Liver (tissue), 9 donors: Measurements from ENCODE around the gene TMEM213. TPM values are rescaled to one million over a fixed set of nuclear protein-coding genes. Genes with fewer than 3 reads are reported as not detected.

ENCODE experiments used
- DNase-seq: peaks from one replicate; pipeline ENCODE4 v3.0.0-alpha.2; 2017; ENCODE audit warnings: low spot score
- H3K27ac ChIP-seq, 2 donors: one replicate each; pipeline ENCODE4 v1.7.0; 2013; ENCODE audit warnings: inconsistent platforms in 2 of 2, low read length in 2 of 2, control low read depth in 1 of 2, low read depth in 1 of 2, mild to moderate bottlenecking in 1 of 2
- H3K27me3 ChIP-seq, 4 donors: one replicate each; pipeline versions ENCODE4 v1.6.1 to v1.7.0; 2013; ENCODE audit warnings: low read length in 3 of 4, inconsistent platforms in 1 of 4, mild to moderate bottlenecking in 1 of 4, moderate library complexity in 1 of 4; ENCODE audit not compliant: control insufficient read depth in 4 of 4, insufficient read depth in 4 of 4
- H3K36me3 ChIP-seq, 4 donors: one replicate each; pipeline versions ENCODE4 v1.6.1 to v1.7.0; 2013; ENCODE audit warnings: low read length in 3 of 4, mild to moderate bottlenecking in 3 of 4, low read depth in 1 of 4, moderate library complexity in 1 of 4; ENCODE audit not compliant: control insufficient read depth in 4 of 4, insufficient read depth in 3 of 4
- H3K4me1 ChIP-seq, 4 donors: one replicate each; pipeline versions ENCODE4 v1.6.1 to v1.7.0; 2013; ENCODE audit warnings: low read length in 3 of 4, mild to moderate bottlenecking in 3 of 4, moderate library complexity in 1 of 4; ENCODE audit not compliant: control insufficient read depth in 4 of 4, insufficient read depth in 4 of 4
- H3K4me3 ChIP-seq, 3 donors: one replicate each; pipeline versions ENCODE4 v1.6.1 to v1.7.0; 2013; ENCODE audit warnings: low read length in 3 of 3, control low read depth in 1 of 3, low read depth in 1 of 3, mild to moderate bottlenecking in 1 of 3
- H3K9ac ChIP-seq, 2 donors: one replicate each; pipeline ENCODE4 v1.7.0; 2013; ENCODE audit warnings: low read length in 2 of 2, mild to moderate bottlenecking in 2 of 2, moderate library complexity in 2 of 2, control low read depth in 1 of 2, low read depth in 1 of 2
- H3K9me3 ChIP-seq, 4 donors: one replicate each; pipeline versions ENCODE4 v1.6.1 to v1.7.0; 2013; ENCODE audit warnings: low read length in 3 of 4; ENCODE audit not compliant: control insufficient read depth in 4 of 4
- EGR1 ChIP-seq, 2 donors: IDR thresholded peaks; 2 replicates each; pipeline ENCODE4 v1.6.1; 2016 to 2018; ENCODE audit warnings: antibody characterized with exemption in 2 of 2, low read depth in 2 of 2
- FOXA1 ChIP-seq: IDR thresholded peaks from 2 replicates; pipeline ENCODE4 v1.6.1; 2016; ENCODE audit warnings: antibody characterized with exemption
- FOXA2 ChIP-seq: IDR thresholded peaks from 2 replicates; pipeline ENCODE4 v1.6.1; 2016; ENCODE audit warnings: antibody characterized with exemption
- GABPA ChIP-seq, 2 donors: IDR thresholded peaks in 1 of 2; conservative IDR thresholded peaks in 1 of 2; 2 replicates each; pipeline ENCODE4 v1.6.1; 2016; ENCODE audit warnings: antibody characterized with exemption in 2 of 2, mild to moderate bottlenecking in 1 of 2, moderate library complexity in 1 of 2
- HNF4A ChIP-seq, 2 donors: conservative IDR thresholded peaks; 2 replicates each; pipeline ENCODE4 v1.6.1; 2016; ENCODE audit warnings: antibody characterized with exemption in 2 of 2, mild to moderate bottlenecking in 2 of 2
- HNF4G ChIP-seq: IDR thresholded peaks from 2 replicates; pipeline ENCODE4 v1.6.1; 2016; ENCODE audit warnings: antibody characterized with exemption
- JUND ChIP-seq, 2 donors: IDR thresholded peaks; 2 replicates each; pipeline ENCODE4 v1.6.1; 2016; ENCODE audit warnings: antibody characterized with exemption in 2 of 2
- MAX ChIP-seq: IDR thresholded peaks from 2 replicates; pipeline ENCODE4 v1.6.1; 2016; ENCODE audit warnings: antibody characterized with exemption
- NR2F2 ChIP-seq: IDR thresholded peaks from 2 replicates; pipeline ENCODE4 v1.6.1; 2016; ENCODE audit warnings: antibody characterized with exemption
- RAD21 ChIP-seq, 2 donors: IDR thresholded peaks; 2 replicates each; pipeline ENCODE4 v1.6.1; 2016; ENCODE audit warnings: antibody characterized with exemption in 2 of 2, mild to moderate bottlenecking in 2 of 2
- RXRA ChIP-seq, 2 donors: IDR thresholded peaks; 2 replicates each; pipeline ENCODE4 v1.6.1; 2017 to 2018; ENCODE audit warnings: antibody characterized with exemption in 2 of 2, mild to moderate bottlenecking in 1 of 2
- SP1 ChIP-seq: IDR thresholded peaks from 2 replicates; pipeline ENCODE4 v1.6.1; 2018; ENCODE audit warnings: antibody characterized with exemption, mild to moderate bottlenecking
- TAF1 ChIP-seq: conservative IDR thresholded peaks from 2 replicates; pipeline ENCODE4 v1.6.1; 2016; ENCODE audit warnings: antibody characterized with exemption, mild to moderate bottlenecking
- YY1 ChIP-seq: IDR thresholded peaks from 2 replicates; pipeline ENCODE4 v1.6.1; 2016; ENCODE audit warnings: antibody characterized with exemption, mild to moderate bottlenecking
- WGBS: extraction: QIAGEN DNeasy Blood & Tissue Kit; methylation state at CpG from one replicate; pipeline ENCODE4 v1.1.7; 2013; 5-methylcytosine and 5-hydroxymethylcytosine counted together
- polyA plus RNA-seq, 2 donors: library from polyadenylated mRNA; stranded (reverse) in 1 of 2; unstranded in 1 of 2; fragments of 200-250 nt in 1 of 2; fragments of >200 nt in 1 of 2; fragmentation: Nextera tagmentation in 1 of 2; extraction: Ambion mirVana in 1 of 2; gene quantifications; one replicate each; pipeline versions ENCODE4 v1.2.1 to v1.2.3, GENCODE V29; 2013 to 2015
- total RNA-seq, 2 donors: library from RNA; depleted of rRNA; stranded (reverse); fragments of >200 nt; gene quantifications; one replicate each; pipeline ENCODE4 v1.2.3, GENCODE V29; 2014
- TF ChIP-seq, protein P1 (sequence below): IDR thresholded peaks from 2 replicates; pipeline ENCODE4 v1.6.1; 2016; ENCODE audit warnings: antibody characterized with exemption
- TF ChIP-seq, protein P2 (sequence below): IDR thresholded peaks from 2 replicates; pipeline ENCODE4 v1.6.1; 2016; ENCODE audit warnings: antibody characterized with exemption, mild to moderate bottlenecking
- TF ChIP-seq, protein P3 (sequence below): fragments of 150-350 bp; IDR thresholded peaks from 2 replicates; pipeline ENCODE4 v1.5.1; 2017; ENCODE audit warnings: improper control_type of control experiment, low read depth, low read length; ENCODE audit not compliant: missing input control
- TF ChIP-seq, protein P4 (sequence below): IDR thresholded peaks from 2 replicates; pipeline ENCODE4 v1.6.1; 2016; ENCODE audit warnings: antibody characterized with exemption
- donor health status: healthy.
- donor health status: healthy.
- donor health status: healthy.
- donor health status: healthy.
- donor health status: healthy.

TMEM213 gene
- total and polyA plus RNA-seq, 4 donors: not detected

DNA sequence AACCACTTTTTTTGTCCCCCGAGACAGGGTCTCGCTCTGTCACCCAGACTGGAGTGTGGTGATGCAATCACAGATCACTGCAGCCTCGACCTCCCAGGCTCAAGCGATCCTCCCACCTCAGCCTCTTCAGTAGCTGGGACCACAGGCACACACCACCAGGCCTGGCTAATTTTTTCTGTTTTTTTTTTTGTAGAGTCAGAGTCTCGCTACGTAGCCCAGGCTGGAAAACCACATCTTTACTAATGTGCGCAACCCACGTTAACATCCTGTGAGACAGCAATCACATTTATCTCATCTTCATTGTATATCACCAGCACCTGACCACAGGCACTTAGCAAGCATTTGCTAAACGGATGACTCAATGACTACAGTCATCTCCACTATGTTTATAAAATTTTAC is 78.0 kb downstream of the TMEM213 start:
- Histone ChIP-seq H3K27me3 (no peaks in the 10 kb centered on the region), H3K27ac (no peak overlapping the region), H3K36me3 (no peaks in the 10 kb centered on the region), H3K4me3 (no peak overlapping the region), H3K9ac (no peak overlapping the region), H3K4me1 (no peaks in the 10 kb centered on the region), H3K9me3 (no peaks in the 10 kb centered on the region)
- TF ChIP-seq GABPA (IDR thresholded peaks at IDR 0.05 in 1 of 2, conservative IDR thresholded peaks at IDR 0.05 in 1 of 2) (no peak), RAD21 (IDR thresholded peaks at IDR 0.05) (no peak), NR2F2 (no peak), FOXA1 (no peak), YY1 (no peak), MAX (no peak), JUND (IDR thresholded peaks at IDR 0.05) (no peak), TAF1 (no peak), HNF4A (conservative IDR thresholded peaks at IDR 0.05) (no peak), HNF4G (no peak), SP1 (no peak), FOXA2 (no peak)
- TF ChIP-seq, protein P1, sequence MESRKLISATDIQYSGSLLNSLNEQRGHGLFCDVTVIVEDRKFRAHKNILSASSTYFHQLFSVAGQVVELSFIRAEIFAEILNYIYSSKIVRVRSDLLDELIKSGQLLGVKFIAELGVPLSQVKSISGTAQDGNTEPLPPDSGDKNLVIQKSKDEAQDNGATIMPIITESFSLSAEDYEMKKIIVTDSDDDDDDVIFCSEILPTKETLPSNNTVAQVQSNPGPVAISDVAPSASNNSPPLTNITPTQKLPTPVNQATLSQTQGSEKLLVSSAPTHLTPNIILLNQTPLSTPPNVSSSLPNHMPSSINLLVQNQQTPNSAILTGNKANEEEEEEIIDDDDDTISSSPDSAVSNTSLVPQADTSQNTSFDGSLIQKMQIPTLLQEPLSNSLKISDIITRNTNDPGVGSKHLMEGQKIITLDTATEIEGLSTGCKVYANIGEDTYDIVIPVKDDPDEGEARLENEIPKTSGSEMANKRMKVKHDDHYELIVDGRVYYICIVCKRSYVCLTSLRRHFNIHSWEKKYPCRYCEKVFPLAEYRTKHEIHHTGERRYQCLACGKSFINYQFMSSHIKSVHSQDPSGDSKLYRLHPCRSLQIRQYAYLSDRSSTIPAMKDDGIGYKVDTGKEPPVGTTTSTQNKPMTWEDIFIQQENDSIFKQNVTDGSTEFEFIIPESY: no peak
- TF ChIP-seq, protein P2, sequence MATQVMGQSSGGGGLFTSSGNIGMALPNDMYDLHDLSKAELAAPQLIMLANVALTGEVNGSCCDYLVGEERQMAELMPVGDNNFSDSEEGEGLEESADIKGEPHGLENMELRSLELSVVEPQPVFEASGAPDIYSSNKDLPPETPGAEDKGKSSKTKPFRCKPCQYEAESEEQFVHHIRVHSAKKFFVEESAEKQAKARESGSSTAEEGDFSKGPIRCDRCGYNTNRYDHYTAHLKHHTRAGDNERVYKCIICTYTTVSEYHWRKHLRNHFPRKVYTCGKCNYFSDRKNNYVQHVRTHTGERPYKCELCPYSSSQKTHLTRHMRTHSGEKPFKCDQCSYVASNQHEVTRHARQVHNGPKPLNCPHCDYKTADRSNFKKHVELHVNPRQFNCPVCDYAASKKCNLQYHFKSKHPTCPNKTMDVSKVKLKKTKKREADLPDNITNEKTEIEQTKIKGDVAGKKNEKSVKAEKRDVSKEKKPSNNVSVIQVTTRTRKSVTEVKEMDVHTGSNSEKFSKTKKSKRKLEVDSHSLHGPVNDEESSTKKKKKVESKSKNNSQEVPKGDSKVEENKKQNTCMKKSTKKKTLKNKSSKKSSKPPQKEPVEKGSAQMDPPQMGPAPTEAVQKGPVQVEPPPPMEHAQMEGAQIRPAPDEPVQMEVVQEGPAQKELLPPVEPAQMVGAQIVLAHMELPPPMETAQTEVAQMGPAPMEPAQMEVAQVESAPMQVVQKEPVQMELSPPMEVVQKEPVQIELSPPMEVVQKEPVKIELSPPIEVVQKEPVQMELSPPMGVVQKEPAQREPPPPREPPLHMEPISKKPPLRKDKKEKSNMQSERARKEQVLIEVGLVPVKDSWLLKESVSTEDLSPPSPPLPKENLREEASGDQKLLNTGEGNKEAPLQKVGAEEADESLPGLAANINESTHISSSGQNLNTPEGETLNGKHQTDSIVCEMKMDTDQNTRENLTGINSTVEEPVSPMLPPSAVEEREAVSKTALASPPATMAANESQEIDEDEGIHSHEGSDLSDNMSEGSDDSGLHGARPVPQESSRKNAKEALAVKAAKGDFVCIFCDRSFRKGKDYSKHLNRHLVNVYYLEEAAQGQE: no peak
- TF ChIP-seq, protein P3, sequence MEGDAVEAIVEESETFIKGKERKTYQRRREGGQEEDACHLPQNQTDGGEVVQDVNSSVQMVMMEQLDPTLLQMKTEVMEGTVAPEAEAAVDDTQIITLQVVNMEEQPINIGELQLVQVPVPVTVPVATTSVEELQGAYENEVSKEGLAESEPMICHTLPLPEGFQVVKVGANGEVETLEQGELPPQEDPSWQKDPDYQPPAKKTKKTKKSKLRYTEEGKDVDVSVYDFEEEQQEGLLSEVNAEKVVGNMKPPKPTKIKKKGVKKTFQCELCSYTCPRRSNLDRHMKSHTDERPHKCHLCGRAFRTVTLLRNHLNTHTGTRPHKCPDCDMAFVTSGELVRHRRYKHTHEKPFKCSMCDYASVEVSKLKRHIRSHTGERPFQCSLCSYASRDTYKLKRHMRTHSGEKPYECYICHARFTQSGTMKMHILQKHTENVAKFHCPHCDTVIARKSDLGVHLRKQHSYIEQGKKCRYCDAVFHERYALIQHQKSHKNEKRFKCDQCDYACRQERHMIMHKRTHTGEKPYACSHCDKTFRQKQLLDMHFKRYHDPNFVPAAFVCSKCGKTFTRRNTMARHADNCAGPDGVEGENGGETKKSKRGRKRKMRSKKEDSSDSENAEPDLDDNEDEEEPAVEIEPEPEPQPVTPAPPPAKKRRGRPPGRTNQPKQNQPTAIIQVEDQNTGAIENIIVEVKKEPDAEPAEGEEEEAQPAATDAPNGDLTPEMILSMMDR: no peak
- TF ChIP-seq, protein P4, sequence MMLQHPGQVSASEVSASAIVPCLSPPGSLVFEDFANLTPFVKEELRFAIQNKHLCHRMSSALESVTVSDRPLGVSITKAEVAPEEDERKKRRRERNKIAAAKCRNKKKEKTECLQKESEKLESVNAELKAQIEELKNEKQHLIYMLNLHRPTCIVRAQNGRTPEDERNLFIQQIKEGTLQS: no peak
- DNase-seq: no peak
- WGBS: 85% methylated on average over 9 of the region's 9 CpGs

DNA sequence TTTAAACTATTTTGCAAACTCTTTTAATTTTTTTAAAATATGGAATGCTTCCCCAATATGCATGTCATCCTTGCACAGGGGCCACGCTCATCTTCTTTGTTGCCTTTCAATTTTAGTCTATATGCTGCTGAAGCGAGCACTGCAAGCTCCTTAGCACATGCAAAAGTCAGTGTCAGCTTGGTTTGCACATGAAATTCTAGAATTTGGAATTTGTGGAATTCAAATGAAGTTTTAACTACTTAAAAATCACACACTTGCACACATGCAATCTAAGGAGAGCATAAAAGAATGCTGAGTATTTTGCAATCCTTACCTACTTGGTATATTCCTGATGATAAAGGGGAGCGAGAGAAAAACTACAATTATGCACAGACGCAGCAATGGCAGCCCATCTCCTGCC is 78.5 kb downstream of the TMEM213 start:
- Histone ChIP-seq H3K4me3 (no peak overlapping the region), H3K36me3 (no peaks in the 10 kb centered on the region), H3K9ac (no peak overlapping the region), H3K27me3 (no peaks in the 10 kb centered on the region), H3K9me3 (no peaks in the 10 kb centered on the region), H3K4me1 (no peaks in the 10 kb centered on the region), H3K27ac (no peak overlapping the region)
- 92% methylated on average over 4 of the region's 4 CpGs for WGBS
- DNase-seq: no peak
- no peak for TF ChIP-seq EGR1 (IDR thresholded peaks at IDR 0.05; ENCODE audit: low read depth in 2 of 2)
- no peak for TF ChIP-seq YY1
- TF ChIP-seq, protein P2: no peak
- TF ChIP-seq, protein P1: no peak
- no peak for TF ChIP-seq JUND (IDR thresholded peaks at IDR 0.05)
- no peak for TF ChIP-seq RAD21 (IDR thresholded peaks at IDR 0.05)
- TF ChIP-seq, protein P4: no peak
- no peak for TF ChIP-seq FOXA2
- TF ChIP-seq RXRA (IDR thresholded peaks at IDR 0.05): no peak
